Naive thymus-derived CD4-positive, alpha-beta T cell (primary cell): Measurements from ENCODE around the gene C1orf53. TPM values are rescaled to one million over a fixed set of nuclear protein-coding genes. Genes with fewer than 3 reads are reported as not detected.
A peak's percentile ranks its signal among the peaks of the same experiment; 100 is the strongest.

Experiments used
- ATAC-seq: fragments of 150-1000 bp; cut with Tn5 transposase; 2 replicates; pipeline ENCODE4 v1.10.0; 2021; ENCODE audit warnings: mild to moderate bottlenecking, moderate library complexity
- CTCF ChIA-PET: fragments of 350-600 bp; sonication (Branson Sonifier 250); formaldehyde crosslinking; loops from one replicate; lab custom pipeline; 2021; ENCODE audit warnings: antibody characterized with exemption; lab: Charles Lee
- POLR2A ChIA-PET: fragments of 350-600 bp; sonication (Branson Sonifier 250); formaldehyde crosslinking; loops from one replicate; lab custom pipeline; 2021; ENCODE audit warnings: antibody characterized with exemption, inconsistent platforms; lab: Charles Lee
- DNase-seq, 9 donors: peaks; one replicate each; pipeline versions ENCODE4 v3.0.0 to v3.0.0-alpha.2; 2020 to 2022; ENCODE audit warnings: mixed read lengths in 1 of 9
- H3K27ac ChIP-seq: one replicate; pipeline ENCODE4 v1.7.0; 2013; ENCODE audit warnings: mild to moderate bottlenecking, low read depth, low read length, moderate library complexity
- H3K27me3 ChIP-seq, 2 donors: one replicate each; pipeline ENCODE4 v1.7.0; 2013; ENCODE audit warnings: low read length in 2 of 2, mild to moderate bottlenecking in 2 of 2, moderate library complexity in 2 of 2; ENCODE audit not compliant: control insufficient read depth in 2 of 2, insufficient read depth in 2 of 2
- H3K36me3 ChIP-seq, 3 experiments: 1 replicate in 2 of 3; 2 replicates in 1 of 3; pipeline ENCODE4 v1.7.0; 2013; ENCODE audit warnings: low read length in 3 of 3, mild to moderate bottlenecking in 3 of 3, moderate library complexity in 1 of 3; ENCODE audit not compliant: insufficient read depth in 3 of 3, control insufficient read depth in 2 of 3
- H3K4me1 ChIP-seq, 2 donors: one replicate each; pipeline ENCODE4 v1.7.0; 2013; ENCODE audit warnings: low read length in 2 of 2, mild to moderate bottlenecking in 2 of 2, moderate library complexity in 1 of 2; ENCODE audit not compliant: control insufficient read depth in 2 of 2, insufficient read depth in 2 of 2
- H3K4me3 ChIP-seq: 2 replicates; pipeline ENCODE4 v1.7.0; 2013; ENCODE audit warnings: mild to moderate bottlenecking, low read length
- H3K9me3 ChIP-seq, 3 experiments: 1 replicate in 2 of 3; 2 replicates in 1 of 3; pipeline ENCODE4 v1.7.0; 2013; ENCODE audit warnings: low read length in 3 of 3; ENCODE audit not compliant: control insufficient read depth in 2 of 3
- H3K27ac Mint-ChIP-seq, 9 donors: one replicate each; pipeline ENCODE4 v1.8.0; 2020 to 2022; ENCODE audit warnings: mixed read lengths in 9 of 9, mild to moderate bottlenecking in 8 of 9, moderate library complexity in 5 of 9, inconsistent platforms in 2 of 9
- H3K27me3 Mint-ChIP-seq, 5 donors: one replicate each; pipeline ENCODE4 v1.8.0; 2021 to 2022; ENCODE audit warnings: mixed read lengths in 5 of 5, mild to moderate bottlenecking in 1 of 5
- H3K36me3 Mint-ChIP-seq, 5 donors: one replicate each; pipeline ENCODE4 v1.8.0; 2020 to 2022; ENCODE audit warnings: mixed read lengths in 5 of 5, mild to moderate bottlenecking in 3 of 5, inconsistent platforms in 1 of 5
- H3K4me1 Mint-ChIP-seq, 7 donors: one replicate each; pipeline ENCODE4 v1.8.0; 2020 to 2022; ENCODE audit warnings: mixed read lengths in 7 of 7, mild to moderate bottlenecking in 3 of 7, inconsistent platforms in 1 of 7
- H3K4me3 Mint-ChIP-seq, 10 donors: one replicate each; pipeline ENCODE4 v1.8.0; 2020 to 2022; ENCODE audit warnings: mild to moderate bottlenecking in 10 of 10, mixed read lengths in 10 of 10, moderate library complexity in 6 of 10, inconsistent platforms in 2 of 10
- H3K9me3 Mint-ChIP-seq, 11 donors: one replicate each; pipeline ENCODE4 v1.8.0; 2020 to 2022; ENCODE audit warnings: mixed read lengths in 11 of 11, mild to moderate bottlenecking in 4 of 11, inconsistent platforms in 1 of 11, moderate library complexity in 1 of 11
- intact Hi-C, 2 donors: fragments of 100-400 bp; cut with micrococcal nuclease; formaldehyde crosslinking; loops; one replicate each; pipeline ENCODE4 v1.15.1; 2023
- polyA plus RNA-seq, 2 donors: library from polyadenylated mRNA; unstranded; fragments of 300-500 nt; fragmentation: Illumina TruSeq; gene quantifications; one replicate each; pipeline ENCODE4 v1.2.3, GENCODE V29; 2021
- total RNA-seq, 6 experiments: library from RNA in 5 of 6; stranded (reverse) in 5 of 6; gene quantifications; 1 replicate in 5 of 6; 2 replicates in 1 of 6; pipeline ENCODE4 v1.2.3 and lab custom pipeline; 2021 to 2026

The C1orf53 gene
- total and polyA plus RNA-seq, 7 experiments from 2014 or later = 1.6 TPM; not detected in 6

- DNase-seq = no peak
- Histone ChIP-seq H3K4me3 (no peak overlapping the region), H3K4me1 (peaks cover 61 to 78% of the 10 kb centered on the region in 2 donors), H3K36me3 (no peaks in the 10 kb centered on the region), H3K27ac (no peak overlapping the region), H3K9me3 (no peaks in the 10 kb centered on the region), H3K27me3 (peaks cover 60 to 80% of the 10 kb centered on the region in 2 donors)
- peaks cover 57 to 91% (median 82%) of the 10 kb centered on the region in 7 donors for H3K4me1 Mint-ChIP-seq
- H3K9me3 Mint-ChIP-seq = peaks cover 0 to 11% (median 0%) of the 10 kb centered on the region in 11 donors
- peaks cover 0 to 10% (median 0%) of the 10 kb centered on the region in 5 donors for H3K36me3 Mint-ChIP-seq
- intact Hi-C loops = loop anchor here in 1 of 2 donors (1.0 kb wide), 1 partner anchor 10 kb away; no protein-coding TSS in a partner anchor
- CTCF ChIA-PET = interaction anchor here (0.6 kb wide), 1 partner anchor 158 kb away, joined by 4 read pairs; no protein-coding TSS in a partner anchor
- peak overlapping the region in 5 of 10 donors; percentile 30 to 75 (median 71) for H3K4me3 Mint-ChIP-seq
- POLR2A ChIA-PET = no interaction called here
- no peak for ATAC-seq
- no peak overlapping the region for H3K27ac Mint-ChIP-seq
- H3K27me3 Mint-ChIP-seq = peaks cover 90 to 98% (median 95%) of the 10 kb centered on the region in 5 donors
These were observed 11.3 kb downstream of the C1orf53 start for GRCh38 chr1:197913495-197914276.

- Mint-ChIP-seq H3K4me3 (peak overlapping the region in 1 of 10 donors; percentile 15), H3K27me3 (peaks cover 90 to 98% (median 95%) of the 10 kb centered on the region in 5 donors), H3K36me3 (peaks cover 0 to 10% (median 0%) of the 10 kb centered on the region in 5 donors), H3K4me1 (peaks cover 53 to 91% (median 83%) of the 10 kb centered on the region in 7 donors), H3K9me3 (peaks cover 0 to 13% (median 0%) of the 10 kb centered on the region in 11 donors), H3K27ac (no peak overlapping the region)
- DNase-seq = no peak
- H3K4me3 ChIP-seq = no peak overlapping the region
- H3K36me3 ChIP-seq = no peaks in the 10 kb centered on the region
- no peak for ATAC-seq
- intact Hi-C loops = loop anchor here in 1 of 2 donors (1.0 kb wide), 1 partner anchor 11 kb away; no protein-coding TSS in a partner anchor
- H3K27me3 ChIP-seq = peaks cover 60 to 82% of the 10 kb centered on the region in 2 donors
- H3K4me1 ChIP-seq = peaks cover 60 to 78% of the 10 kb centered on the region in 2 donors
- ChIA-PET POLR2A (interaction anchor here (1.0 kb wide), 1 partner anchor 12 kb away, joined by 3 read pairs; no protein-coding TSS in a partner anchor), CTCF (interaction anchor here (0.6 to 1.4 kb wide), 3 partner anchors 8 to 272 kb away, joined by 3 to 4 read pairs (median 4); no protein-coding TSS in a partner anchor)
- H3K27ac ChIP-seq = no peak overlapping the region
- H3K9me3 ChIP-seq = no peaks in the 10 kb centered on the region
These were observed 12.1 kb downstream of the C1orf53 start for GRCh38 chr1:197914510-197914909.

GRCh38 chr1:197915260-197915861 lies 12.9 kb downstream of the C1orf53 start:
- Mint-ChIP-seq H3K27me3 (peaks cover 90 to 98% (median 95%) of the 10 kb centered on the region in 5 donors), H3K4me3 (peak overlapping the region in 9 of 10 donors; percentile 23 to 83 (median 59)), H3K27ac (peak overlapping the region in 1 of 9 donors; percentile 60), H3K36me3 (peaks cover 0 to 12% (median 0%) of the 10 kb centered on the region in 5 donors), H3K4me1 (peaks cover 57 to 91% (median 83%) of the 10 kb centered on the region in 7 donors), H3K9me3 (peaks cover 0 to 14% (median 0%) of the 10 kb centered on the region in 11 donors)
- H3K4me1 ChIP-seq = peaks cover 59 to 76% of the 10 kb centered on the region in 2 donors
- ChIA-PET CTCF (interaction anchor here (0.6 to 2.5 kb wide), 3 partner anchors 9 to 146 kb away, joined by 4 to 7 read pairs (median 6); no protein-coding TSS in a partner anchor), POLR2A (interaction anchor here (1.0 kb wide), 1 partner anchor 12 kb away, joined by 3 read pairs; no protein-coding TSS in a partner anchor)
- H3K27me3 ChIP-seq = peaks cover 63 to 80% of the 10 kb centered on the region in 2 donors
- H3K27ac ChIP-seq = no peak overlapping the region
- DNase-seq = no peak
- no peak overlapping the region for H3K4me3 ChIP-seq
- H3K9me3 ChIP-seq = no peaks in the 10 kb centered on the region
- no peak for ATAC-seq
- no peaks in the 10 kb centered on the region for H3K36me3 ChIP-seq
- intact Hi-C loops = no loop called here

- peaks cover 59 to 72% of the 10 kb centered on the region in 2 donors for H3K4me1 ChIP-seq
- POLR2A ChIA-PET = no interaction called here
- H3K9me3 ChIP-seq = no peaks in the 10 kb centered on the region
- H3K27me3 ChIP-seq = peaks cover 69 to 84% of the 10 kb centered on the region in 2 donors
- Mint-ChIP-seq H3K4me1 (peaks cover 60 to 93% (median 85%) of the 10 kb centered on the region in 7 donors), H3K9me3 (peaks cover 0 to 14% (median 0%) of the 10 kb centered on the region in 11 donors), H3K36me3 (peaks cover 0 to 13% (median 0%) of the 10 kb centered on the region in 5 donors), H3K27ac (peak overlapping the region in 1 of 9 donors; percentile 60), H3K27me3 (peaks cover 92 to 100% (median 96%) of the 10 kb centered on the region in 5 donors), H3K4me3 (peak overlapping the region in 9 of 10 donors; percentile 44 to 83 (median 68))
- no peaks in the 10 kb centered on the region for H3K36me3 ChIP-seq
- no peak overlapping the region for H3K27ac ChIP-seq
- H3K4me3 ChIP-seq = no peak overlapping the region
- ATAC-seq = no peak
- peak in 1 of 9 donors; percentile 9 for DNase-seq
- CTCF ChIA-PET = interaction anchor here (1.4 to 2.5 kb wide), 2 partner anchors 9 to 10 kb away, joined by 4 to 6 read pairs; no protein-coding TSS in a partner anchor
- intact Hi-C loops = loop anchor here in 1 of 2 donors (2.0 kb wide), 1 partner anchor 241 kb away; the partner anchor contains the start of gene NEK7
These were observed 13.6 kb downstream of the C1orf53 start for GRCh38 chr1:197915862-197916499.

GRCh38 chr1:197916500-197916983 lies 14.1 kb downstream of the C1orf53 start:
- H3K4me3 ChIP-seq = no peak overlapping the region
- no peak overlapping the region for H3K27ac ChIP-seq
- Mint-ChIP-seq H3K27ac (peak overlapping the region in 1 of 9 donors; percentile 33), H3K27me3 (peaks cover 94 to 100% (median 99%) of the 10 kb centered on the region in 5 donors), H3K9me3 (peaks cover 0 to 16% (median 0%) of the 10 kb centered on the region in 11 donors), H3K4me3 (peak overlapping the region in 9 of 10 donors; percentile 44 to 83 (median 73)), H3K4me1 (peaks cover 65 to 95% (median 88%) of the 10 kb centered on the region in 7 donors), H3K36me3 (peaks cover 0 to 13% (median 0%) of the 10 kb centered on the region in 5 donors)
- H3K27me3 ChIP-seq = peaks cover 72 to 88% of the 10 kb centered on the region in 2 donors
- DNase-seq = no peak
- intact Hi-C loops = loop anchor here in 1 of 2 donors (2.0 kb wide), 1 partner anchor 240 kb away; the partner anchor contains the start of gene NEK7
- ChIA-PET POLR2A (interaction anchor here (0.8 kb wide), 1 partner anchor 8 kb away, joined by 3 read pairs; no protein-coding TSS in a partner anchor), CTCF (interaction anchor here (1.3 to 2.5 kb wide), 2 partner anchors 8 to 10 kb away, joined by 5 to 6 read pairs; no protein-coding TSS in a partner anchor)
- H3K9me3 ChIP-seq = no peaks in the 10 kb centered on the region
- H3K36me3 ChIP-seq = no peaks in the 10 kb centered on the region
- H3K4me1 ChIP-seq = peaks cover 53 to 67% of the 10 kb centered on the region in 2 donors
- ATAC-seq = no peak
